Neuronal stem cell (in vitro differentiated cells): ENCODE measurements around the gene BAD.

Experiments
- DNase-seq: peaks from one replicate; pipeline ENCODE4 v3.0.0-alpha.2; 2013; ENCODE audit warnings: low spot score
- H2AFZ ChIP-seq: one replicate; pipeline ENCODE4 v1.6.1; 2013; ENCODE audit warnings: mild to moderate bottlenecking, low read length, inconsistent platforms
- H2AK5ac ChIP-seq: 2 replicates; pipeline ENCODE4 v1.6.1; 2013; ENCODE audit warnings: low read depth, mild to moderate bottlenecking, inconsistent platforms, low read length, moderate library complexity, mixed read lengths
- H2BK120ac ChIP-seq: 2 replicates; pipeline ENCODE4 v1.6.1; 2013; ENCODE audit warnings: low read depth, mild to moderate bottlenecking, inconsistent platforms, low read length, moderate library complexity, mixed read lengths
- H2BK12ac ChIP-seq: one replicate; pipeline ENCODE4 v1.6.1; 2013; ENCODE audit warnings: low read length, inconsistent platforms
- H2BK15ac ChIP-seq: 2 replicates; pipeline ENCODE4 v1.6.1; 2013; ENCODE audit warnings: mild to moderate bottlenecking, low read length, inconsistent platforms, mixed read lengths
- H2BK5ac ChIP-seq: one replicate; pipeline ENCODE4 v1.6.1; 2013; ENCODE audit warnings: inconsistent platforms, mild to moderate bottlenecking, low read length, moderate library complexity
- H3K14ac ChIP-seq: one replicate; pipeline ENCODE4 v1.6.1; 2013; ENCODE audit warnings: low read length, inconsistent platforms
- H3K18ac ChIP-seq: 2 replicates; pipeline ENCODE4 v1.6.1; 2013; ENCODE audit warnings: low read length, inconsistent platforms
- H3K23ac ChIP-seq: 2 replicates; pipeline ENCODE4 v1.6.1; 2013; ENCODE audit warnings: low read depth, mild to moderate bottlenecking, mixed read lengths, low read length, inconsistent platforms; ENCODE audit not compliant: poor library complexity
- H3K27ac ChIP-seq: replicated peaks from 3 replicates; pipeline ENCODE4 v1.5.1; 2013; ENCODE audit warnings: low read length, inconsistent platforms
- H3K27me3 ChIP-seq, 3 experiments: 2 replicates each; pipeline ENCODE4 v1.6.1; 2013; ENCODE audit warnings: low read length in 3 of 3, mild to moderate bottlenecking in 2 of 3, inconsistent platforms in 1 of 3, low read depth in 1 of 3, mixed read lengths in 1 of 3, moderate library complexity in 1 of 3; ENCODE audit not compliant: control insufficient read depth in 3 of 3, insufficient read depth in 3 of 3
- H3K36me3 ChIP-seq, 2 donors: replicated peaks in 1 of 2; 2 replicates each; pipeline ENCODE4 v1.6.1; 2013; ENCODE audit warnings: low read length in 2 of 2; ENCODE audit not compliant: control insufficient read depth in 2 of 2, insufficient read depth in 2 of 2
- H3K4ac ChIP-seq: 2 replicates; pipeline ENCODE4 v1.6.1; 2013; ENCODE audit warnings: inconsistent platforms, mild to moderate bottlenecking, low read length, moderate library complexity
- H3K4me1 ChIP-seq, 2 donors: 1 replicate in 1 of 2; 2 replicates in 1 of 2; pipeline ENCODE4 v1.6.1; 2013; ENCODE audit warnings: low read length in 2 of 2, low read depth in 1 of 2; ENCODE audit not compliant: control insufficient read depth in 2 of 2, insufficient read depth in 1 of 2
- H3K4me2 ChIP-seq: one replicate; pipeline ENCODE4 v1.6.1; 2013; ENCODE audit warnings: mild to moderate bottlenecking, low read length, inconsistent platforms; ENCODE audit not compliant: insufficient read depth, poor library complexity, severe bottlenecking
- H3K4me3 ChIP-seq, 2 donors: 2 replicates each; pipeline ENCODE4 v1.5.1; 2013; ENCODE audit warnings: low read length in 2 of 2, mild to moderate bottlenecking in 2 of 2, inconsistent platforms in 1 of 2, moderate library complexity in 1 of 2
- H3K79me1 ChIP-seq: one replicate; pipeline ENCODE4 v1.6.1; 2013; ENCODE audit warnings: low read depth, mild to moderate bottlenecking, inconsistent platforms, low read length, moderate library complexity
- H3K9ac ChIP-seq: one replicate; pipeline ENCODE4 v1.6.1; 2013; ENCODE audit warnings: mild to moderate bottlenecking, low read depth, low read length, inconsistent platforms; ENCODE audit not compliant: poor library complexity
- H3K9me3 ChIP-seq, 2 donors: replicated peaks in 1 of 2; 2 replicates each; pipeline versions ENCODE3 to v1.6.1; 2013; ENCODE audit warnings: low read length in 2 of 2, mild to moderate bottlenecking in 2 of 2, inconsistent platforms in 1 of 2, low read depth in 1 of 2, mixed read lengths in 1 of 2, moderate library complexity in 1 of 2; ENCODE audit not compliant: control insufficient read depth in 2 of 2, insufficient read depth in 1 of 2
- H4K8ac ChIP-seq: one replicate; pipeline ENCODE4 v1.6.1; 2013; ENCODE audit warnings: low read depth, mild to moderate bottlenecking, inconsistent platforms, low read length, moderate library complexity
- H4K91ac ChIP-seq: one replicate; pipeline ENCODE4 v1.6.1; 2013; ENCODE audit warnings: low read length, low read depth, mild to moderate bottlenecking, inconsistent platforms; ENCODE audit not compliant: poor library complexity
- WGBS, 2 donors: extraction: QIAGEN DNeasy Blood & Tissue Kit; methylation state at CpG; one replicate each; pipeline ENCODE4 v1.1.7; 2013; ENCODE audit warnings: missing lambda C conversion rate in 2 of 2, mixed read lengths in 1 of 2; ENCODE audit not compliant: insufficient read length in 2 of 2, insufficient replicate concordance in 1 of 2; ENCODE audit errors: extremely low coverage in 2 of 2; 5-methylcytosine and 5-hydroxymethylcytosine counted together

Gene BAD

GRCh38 chr11:64253043-64253442, 31.4 kb downstream of the BAD start:
- Histone ChIP-seq H3K9ac (peak overlapping the region; percentile 51), H2AFZ (no peak overlapping the region), H2BK120ac (no peak overlapping the region), H3K4me3 (peak overlapping the region in 1 of 2 donors; percentile 70), H3K9me3 (no peaks in the 10 kb centered on the region), H3K36me3 (peaks cover 8 to 35% of the 10 kb centered on the region in 2 donors), H3K18ac (no peak overlapping the region), H3K27ac (no peak overlapping the region), H4K8ac (no peak overlapping the region), H2BK5ac (no peak overlapping the region), H3K14ac (no peak overlapping the region), H3K4ac (no peak overlapping the region), H4K91ac (no peak overlapping the region), H2AK5ac (peak overlapping the region; percentile 69), H2BK15ac (no peak overlapping the region), H3K27me3 (no peaks in the 10 kb centered on the region), H3K4me1 (peaks cover 14 to 32% of the 10 kb centered on the region in 2 donors), H2BK12ac (no peak overlapping the region), H3K79me1 (no peaks in the 10 kb centered on the region), H3K4me2 (no peak overlapping the region), H3K23ac (no peak overlapping the region)
- no peak for DNase-seq
- WGBS, 2 donors, result no CpG with 5 or more reads among the region's 8 CpGs

- no peak overlapping the region for H2BK120ac ChIP-seq
- H3K23ac ChIP-seq, result peak overlapping the region; percentile 56
- no peak for DNase-seq
- H3K27ac ChIP-seq, result no peak overlapping the region
- WGBS, 2 donors, result no CpG with 5 or more reads among the region's 23 CpGs
- no peaks in the 10 kb centered on the region for H3K9me3 ChIP-seq
- H2BK12ac ChIP-seq, result no peak overlapping the region
- no peaks in the 10 kb centered on the region for H3K27me3 ChIP-seq
- H2BK5ac ChIP-seq, result no peak overlapping the region
- H3K9ac ChIP-seq, result peak overlapping the region; percentile 80
- peak overlapping the region; percentile 70 to 89 for H3K4me3 ChIP-seq
- H2AK5ac ChIP-seq, result peak overlapping the region; percentile 91
- peaks cover 7 to 29% of the 10 kb centered on the region in 2 donors for H3K36me3 ChIP-seq
- H3K4me2 ChIP-seq, result peak overlapping the region; percentile 95
- H3K4ac ChIP-seq, result peak overlapping the region; percentile 47
- H4K8ac ChIP-seq, result no peak overlapping the region
- H3K4me1 ChIP-seq, result peaks cover 16 to 35% of the 10 kb centered on the region in 2 donors
- peak overlapping the region; percentile 97 for H2AFZ ChIP-seq
- H3K14ac ChIP-seq, result no peak overlapping the region
- H3K79me1 ChIP-seq, result no peaks in the 10 kb centered on the region
- H2BK15ac ChIP-seq, result peak overlapping the region; percentile 70
- H4K91ac ChIP-seq, result no peak overlapping the region
- peak overlapping the region; percentile 88 for H3K18ac ChIP-seq
Measured at GRCh38 chr11:64252003-64252872, 32.2 kb downstream of the BAD start.

GRCh38 chr11:64251753-64252002, 32.8 kb downstream of the BAD start:
- Histone ChIP-seq H3K27ac (no peak overlapping the region), H2BK12ac (no peak overlapping the region), H2AK5ac (peak overlapping the region; percentile 91), H3K9ac (peak overlapping the region; percentile 84), H3K23ac (no peak overlapping the region), H3K4me2 (peak overlapping the region; percentile 95), H4K8ac (no peak overlapping the region), H3K9me3 (no peaks in the 10 kb centered on the region), H3K4ac (no peak overlapping the region), H3K18ac (peak overlapping the region; percentile 88), H2BK120ac (no peak overlapping the region), H3K36me3 (peaks cover 6 to 27% of the 10 kb centered on the region in 2 donors), H2AFZ (peak overlapping the region; percentile 97), H3K4me1 (peaks cover 16 to 35% of the 10 kb centered on the region in 2 donors), H2BK5ac (no peak overlapping the region), H3K4me3 (peak overlapping the region; percentile 70 to 89), H3K27me3 (no peaks in the 10 kb centered on the region), H4K91ac (no peak overlapping the region), H3K79me1 (no peaks in the 10 kb centered on the region), H2BK15ac (no peak overlapping the region), H3K14ac (no peak overlapping the region)
- WGBS, 2 donors, result no CpG with 5 or more reads among the region's 18 CpGs
- no peak for DNase-seq

GRCh38 chr11:64251016-64251752, 33.3 kb downstream of the BAD start, which contains the start of gene PLCB3:
PLCB3 (plus strand) TSS chr11:64251530; CDS start chr11:64251650, 120 bp downstream.
- Histone ChIP-seq H2BK15ac (peak within 1 kb of the TSS; percentile 98), H3K4me2 (peak within 1 kb of the TSS; percentile 95), H3K36me3 (peaks cover 3 to 22% of the 10 kb centered on the region in 2 donors), H3K14ac (no peak within 1 kb of the TSS), H3K4me3 (peak within 1 kb of the TSS; percentile 70 to 89), H3K79me1 (peaks cover under 1% of the 10 kb centered on the region), H3K27ac (no peak within 1 kb of the TSS), H3K23ac (peak within 1 kb of the TSS; percentile 86), H2BK12ac (peak within 1 kb of the TSS; percentile 11), H2BK5ac (peak within 1 kb of the TSS; percentile 83), H3K9ac (peak within 1 kb of the TSS; percentile 88), H4K91ac (peak within 1 kb of the TSS; percentile 59), H4K8ac (peak within 1 kb of the TSS; percentile 49), H2AFZ (peak within 1 kb of the TSS; percentile 97), H3K9me3 (no peaks in the 10 kb centered on the region), H2BK120ac (peak within 1 kb of the TSS; percentile 90), H2AK5ac (peak within 1 kb of the TSS; percentile 91), H3K4ac (peak within 1 kb of the TSS; percentile 56), H3K4me1 (peaks cover 16 to 35% of the 10 kb centered on the region in 2 donors), H3K27me3 (no peaks in the 10 kb centered on the region), H3K18ac (peak within 1 kb of the TSS; percentile 98)
- WGBS, 2 donors, result no CpG with 5 or more reads among the region's 75 CpGs
- peak; percentile 76 for DNase-seq
